Hepatocyte (in vitro differentiated cells): ENCODE data around the gene TUSC1. TPM values are rescaled to one million over a fixed set of nuclear protein-coding genes. Genes with fewer than 3 reads are reported as not detected.
A peak's percentile ranks its signal among the peaks of the same experiment; 100 is the strongest.
"Not testable (repeated sequence)": the region's sequence is repeated elsewhere in the genome, so short reads cannot be mapped to it uniquely, and the experiment has no call there.

Experiments
- DNase-seq: peaks from one replicate; pipeline ENCODE4 v3.0.0-alpha.2; 2016; ENCODE audit warnings: low spot score
- H2AFZ ChIP-seq: fragments of 200-600 bp; sonication (generic); 2 replicates; pipeline ENCODE4 v1.6.0; 2016; ENCODE audit warnings: antibody characterized with exemption, mild to moderate bottlenecking
- H3K27ac ChIP-seq: fragments of 200-600 bp; sonication (generic); 2 replicates; pipeline ENCODE4 v1.5.1; 2016; ENCODE audit warnings: mild to moderate bottlenecking
- H3K27me3 ChIP-seq: fragments of 200-600 bp; sonication (generic); 2 replicates; pipeline ENCODE4 v1.6.1; 2016
- H3K36me3 ChIP-seq: fragments of 200-600 bp; sonication (generic); replicated peaks from 2 replicates; pipeline ENCODE4 v1.5.1; 2016; ENCODE audit warnings: low read depth; ENCODE audit not compliant: insufficient read depth
- H3K4me1 ChIP-seq: fragments of 200-600 bp; sonication (generic); 2 replicates; pipeline ENCODE4 v1.5.1; 2016; ENCODE audit warnings: mild to moderate bottlenecking, moderate library complexity; ENCODE audit not compliant: insufficient read depth
- H3K4me2 ChIP-seq: fragments of 200-600 bp; sonication (generic); 2 replicates; pipeline ENCODE4 v1.6.0; 2016
- H3K4me3 ChIP-seq: fragments of 200-600 bp; sonication (generic); 2 replicates; pipeline ENCODE4 v1.5.1; 2016; ENCODE audit warnings: mild to moderate bottlenecking
- H3K79me2 ChIP-seq: fragments of 200-600 bp; sonication (generic); 2 replicates; pipeline ENCODE4 v1.6.0; 2017; ENCODE audit warnings: mild to moderate bottlenecking
- H3K9me2 ChIP-seq: fragments of 200-600 bp; sonication (generic); replicated peaks from 2 replicates; pipeline ENCODE4 v1.6.0; 2017; ENCODE audit warnings: mild to moderate bottlenecking; ENCODE audit not compliant: insufficient read depth
- H3K9me3 ChIP-seq: fragments of 200-600 bp; sonication (generic); 2 replicates; pipeline ENCODE4 v1.5.1; 2016; ENCODE audit warnings: low read depth, mild to moderate bottlenecking
- H4K20me1 ChIP-seq: fragments of 200-600 bp; sonication (generic); 2 replicates; pipeline ENCODE4 v1.6.0; 2016; ENCODE audit warnings: mild to moderate bottlenecking; ENCODE audit not compliant: insufficient read depth, poor library complexity, severe bottlenecking
- CTCF ChIP-seq: fragments of 200-600 bp; sonication (generic); IDR thresholded peaks from 2 replicates; pipeline ENCODE4 v1.5.1; 2016; ENCODE audit warnings: antibody characterized with exemption, mild to moderate bottlenecking; ENCODE audit not compliant: poor library complexity
- EZH2 ChIP-seq: fragments of 200-600 bp; sonication (generic); IDR thresholded peaks from 2 replicates; pipeline ENCODE4 v1.6.1; 2016; ENCODE audit warnings: antibody characterized with exemption, mild to moderate bottlenecking, borderline replicate concordance
- EZH2phosphoT487 ChIP-seq: fragments of 200-600 bp; sonication (generic); IDR thresholded peaks from one replicate; pipeline ENCODE4 v1.6.1; 2018; ENCODE audit warnings: antibody characterized with exemption, mild to moderate bottlenecking, low read depth, moderate library complexity; ENCODE audit not compliant: unreplicated experiment, severe bottlenecking
- WGBS: methylation state at CpG from one replicate; pipeline ENCODE4 v1.1.6; 2016; ENCODE audit warnings: low lambda C conversion rate; ENCODE audit errors: missing lambda C conversion rate; 5-methylcytosine and 5-hydroxymethylcytosine counted together
- polyA plus RNA-seq: library from polyadenylated mRNA; unstranded; fragments of >200 nt; fragmentation: Nextera tagmentation; extraction: Ambion mirVana; gene quantifications from 2 replicates; pipeline ENCODE4 v1.2.1, GENCODE V29; 2016
- total RNA-seq: library from RNA; depleted of rRNA; stranded (reverse); fragments of >200 nt; gene quantifications from 2 replicates; pipeline ENCODE4 v1.2.3, GENCODE V29; 2014

Gene TUSC1
- total and polyA plus RNA-seq, 2 experiments from 2014 or later = 7.5 to 10.9 TPM

DNA sequence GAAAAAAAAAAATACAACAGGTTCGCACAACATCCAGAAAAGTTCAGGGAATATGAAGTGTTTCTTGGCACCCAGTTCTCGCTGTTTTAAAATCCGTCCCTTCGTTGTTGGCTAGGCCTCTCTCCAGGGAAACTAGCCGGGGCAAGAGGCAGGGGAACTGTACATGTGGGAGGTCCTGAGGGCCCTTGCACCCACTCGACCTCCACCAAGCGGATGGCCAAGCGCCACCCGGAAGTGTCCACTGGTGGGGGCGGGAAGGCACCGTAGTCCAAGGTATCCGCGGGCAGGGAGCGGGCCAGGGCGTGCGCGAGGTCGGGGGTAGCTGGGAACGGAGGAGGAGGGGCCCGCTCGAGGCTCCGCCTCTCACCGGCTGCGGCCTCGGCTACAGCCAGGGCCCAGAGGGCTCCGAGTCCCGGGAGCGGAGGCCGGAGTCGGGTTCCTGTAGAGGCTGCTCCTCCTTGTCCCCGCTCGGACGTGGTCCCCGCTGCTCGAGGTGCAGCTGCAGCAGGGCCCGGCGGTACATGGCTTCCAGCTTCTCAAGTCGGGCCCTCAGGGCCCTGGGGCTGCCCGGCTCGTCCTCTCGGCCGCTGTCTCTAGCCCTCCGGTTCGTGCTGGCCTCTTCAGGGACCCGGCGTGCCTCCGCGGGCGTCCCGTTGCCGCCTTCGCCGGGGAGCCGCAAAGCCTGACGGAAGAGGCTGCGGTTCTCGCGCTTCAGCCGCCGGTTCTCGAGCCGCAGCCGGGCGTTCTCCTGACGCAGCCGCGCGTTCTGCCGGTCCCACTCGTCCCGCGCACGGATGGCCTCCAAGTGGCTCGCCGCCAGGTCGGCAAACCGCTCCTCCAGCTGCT lies 720 bp downstream of the TUSC1 start:
- H3K9me2 ChIP-seq = no peaks in the 10 kb centered on the region
- peak overlapping the region; percentile 75 for H3K4me2 ChIP-seq
- H3K27ac ChIP-seq = peak overlapping the region; percentile 97
- no peaks in the 10 kb centered on the region for H3K9me3 ChIP-seq
- H4K20me1 ChIP-seq = no peaks in the 10 kb centered on the region
- peak overlapping the region; percentile 74 for H2AFZ ChIP-seq
- H3K4me3 ChIP-seq = peak overlapping the region; percentile 38
- no peaks in the 10 kb centered on the region for H3K27me3 ChIP-seq
- H3K79me2 ChIP-seq = no peaks in the 10 kb centered on the region
- peak; percentile 80 for DNase-seq
- TF ChIP-seq CTCF (no peak), EZH2phosphoT487 (no peak)
- WGBS = 45% methylated on average over 37 of the region's 77 CpGs
- no peaks in the 10 kb centered on the region for H3K4me1 ChIP-seq
- no peaks in the 10 kb centered on the region for H3K36me3 ChIP-seq

DNA sequence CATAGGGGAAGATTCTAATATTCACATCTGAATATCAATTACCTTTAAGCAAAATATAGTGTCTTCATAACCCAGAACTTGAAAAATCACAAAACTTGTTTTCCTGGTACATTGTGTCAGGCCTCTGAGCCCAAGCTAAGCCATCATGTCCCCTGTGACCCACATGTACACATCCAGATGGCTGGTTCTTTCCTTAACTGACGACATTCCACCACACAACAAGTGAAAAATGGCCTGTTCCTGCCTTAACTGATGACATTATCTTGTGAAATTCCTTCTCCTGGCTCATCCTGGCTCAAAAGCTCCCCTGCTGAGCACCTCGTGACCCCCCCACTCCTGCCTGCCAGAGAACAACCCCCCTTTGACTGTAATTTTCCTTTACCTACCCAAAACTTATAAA lies 2.4 kb downstream of the TUSC1 start:
- not testable (repeated sequence) for H3K27ac ChIP-seq, H2AFZ ChIP-seq, H3K9me2 ChIP-seq, H3K4me2 ChIP-seq, H3K27me3 ChIP-seq, H3K36me3 ChIP-seq, H3K4me1 ChIP-seq, H4K20me1 ChIP-seq, H3K9me3 ChIP-seq, DNase-seq, H3K4me3 ChIP-seq, H3K79me2 ChIP-seq
- WGBS = 72% methylated on average over 1 of the region's 2 CpGs

GRCh38 chr9:25658571-25658970 lies 19.7 kb downstream of the TUSC1 start:
- Histone ChIP-seq H3K4me2 (no peak overlapping the region), H3K27ac (no peak overlapping the region), H3K9me3 (no peaks in the 10 kb centered on the region), H3K36me3 (no peaks in the 10 kb centered on the region), H3K9me2 (no peaks in the 10 kb centered on the region), H3K4me3 (no peak overlapping the region), H2AFZ (no peak overlapping the region), H3K27me3 (no peaks in the 10 kb centered on the region), H3K79me2 (no peaks in the 10 kb centered on the region), H4K20me1 (no peaks in the 10 kb centered on the region), H3K4me1 (no peaks in the 10 kb centered on the region)
- 92% methylated on average over 2 of the region's 2 CpGs for whole genome bisulfite sequencing
- TF ChIP-seq CTCF (no peak), EZH2 (no peak)
- no peak for DNase-seq

- no peaks in the 10 kb centered on the region for H3K27me3 ChIP-seq
- TF ChIP-seq EZH2phosphoT487 (no peak), EZH2 (no peak), CTCF (no peak)
- no peaks in the 10 kb centered on the region for H3K79me2 ChIP-seq
- no peaks in the 10 kb centered on the region for H3K4me1 ChIP-seq
- H4K20me1 ChIP-seq = no peaks in the 10 kb centered on the region
- H3K9me2 ChIP-seq = no peaks in the 10 kb centered on the region
- no peak overlapping the region for H3K27ac ChIP-seq
- no peak overlapping the region for H2AFZ ChIP-seq
- 63% methylated on average over 2 of the region's 2 CpGs for WGBS
- no peaks in the 10 kb centered on the region for H3K9me3 ChIP-seq
- no peak overlapping the region for H3K4me3 ChIP-seq
- H3K4me2 ChIP-seq = no peak overlapping the region
- peak; percentile 5 for DNase-seq
- no peaks in the 10 kb centered on the region for H3K36me3 ChIP-seq
These were observed 23.8 kb downstream of the TUSC1 start for GRCh38 chr9:25654417-25654816.
